A549 treated with CpdA at 1 μM for 4 hours (cell line): ENCODE data around the gene CENPVL1. TPM values are rescaled to one million over a fixed set of nuclear protein-coding genes. Genes with fewer than 3 reads are reported as not detected.

Experiments
- total RNA-seq: library from RNA; stranded (reverse); fragments of 200-300 nt; extraction: Qiagen RNA extraction; gene quantifications from 5 replicates; pipeline ENCODE4 v1.2.3, GENCODE V29; 2022; ENCODE audit warnings: low read depth

CENPVL1 gene
- not detected in 5 replicates for total RNA-seq

DNA sequence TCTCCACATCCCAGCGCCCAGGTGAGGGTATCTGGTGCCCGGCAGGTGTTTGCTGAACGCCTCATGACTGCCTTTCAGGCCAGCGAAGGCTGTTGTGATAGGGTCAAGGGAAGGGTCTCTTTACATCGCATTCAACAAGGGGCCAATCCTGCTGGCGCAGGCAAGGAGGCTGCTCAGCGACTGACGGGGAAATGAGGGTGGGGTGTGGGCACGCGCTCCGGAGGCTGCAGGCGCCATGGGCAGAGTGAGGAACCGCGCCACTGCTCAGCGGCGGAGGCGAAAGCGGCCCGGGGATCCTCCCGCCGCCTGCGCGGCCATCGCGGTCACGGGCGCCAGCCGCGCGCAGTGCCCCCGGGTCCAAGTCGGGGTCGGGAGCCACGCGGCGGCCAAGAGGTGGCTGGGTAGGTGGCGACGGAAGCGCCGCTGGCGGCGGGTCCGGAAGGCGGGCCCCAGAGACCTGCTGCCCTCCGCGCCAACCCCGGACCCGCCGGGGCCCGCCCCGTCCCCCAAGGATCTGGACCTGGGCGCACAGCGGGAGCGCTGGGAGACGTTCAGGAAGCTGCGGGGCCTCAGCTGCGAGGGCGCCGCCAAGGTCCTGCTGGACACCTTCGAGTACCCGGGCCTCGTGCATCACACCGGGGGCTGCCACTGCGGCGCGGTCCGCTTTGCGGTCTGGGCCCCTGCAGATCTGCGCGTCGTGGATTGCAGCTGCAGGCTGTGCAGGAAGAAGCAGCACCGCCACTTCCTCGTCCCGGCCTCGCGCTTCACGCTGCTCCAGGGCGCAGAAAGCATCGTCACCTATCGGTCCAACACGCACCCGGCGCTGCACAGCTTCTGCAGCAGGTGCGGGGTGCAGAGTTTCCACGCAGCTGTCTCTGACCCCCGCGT, at the start of gene CENPVL1:
Gene CENPVL1, plus strand, starts transcription at position 236 of the 888 bp plus-strand sequence. Its CDS starts 0 bp downstream, at position 236.

DNA sequence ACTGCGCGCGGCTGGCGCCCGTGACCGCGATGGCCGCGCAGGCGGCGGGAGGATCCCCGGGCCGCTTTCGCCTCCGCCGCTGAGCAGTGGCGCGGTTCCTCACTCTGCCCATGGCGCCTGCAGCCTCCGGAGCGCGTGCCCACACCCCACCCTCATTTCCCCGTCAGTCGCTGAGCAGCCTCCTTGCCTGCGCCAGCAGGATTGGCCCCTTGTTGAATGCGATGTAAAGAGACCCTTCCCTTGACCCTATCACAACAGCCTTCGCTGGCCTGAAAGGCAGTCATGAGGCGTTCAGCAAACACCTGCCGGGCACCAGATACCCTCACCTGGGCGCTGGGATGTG, 27.6 kb upstream of the CENPVL1 start, which contains the start of gene CENPVL2:
Gene CENPVL2, minus strand, starts transcription at position 112 of the 343 bp plus-strand sequence. Its CDS starts 0 bp downstream, at position 112.

DNA sequence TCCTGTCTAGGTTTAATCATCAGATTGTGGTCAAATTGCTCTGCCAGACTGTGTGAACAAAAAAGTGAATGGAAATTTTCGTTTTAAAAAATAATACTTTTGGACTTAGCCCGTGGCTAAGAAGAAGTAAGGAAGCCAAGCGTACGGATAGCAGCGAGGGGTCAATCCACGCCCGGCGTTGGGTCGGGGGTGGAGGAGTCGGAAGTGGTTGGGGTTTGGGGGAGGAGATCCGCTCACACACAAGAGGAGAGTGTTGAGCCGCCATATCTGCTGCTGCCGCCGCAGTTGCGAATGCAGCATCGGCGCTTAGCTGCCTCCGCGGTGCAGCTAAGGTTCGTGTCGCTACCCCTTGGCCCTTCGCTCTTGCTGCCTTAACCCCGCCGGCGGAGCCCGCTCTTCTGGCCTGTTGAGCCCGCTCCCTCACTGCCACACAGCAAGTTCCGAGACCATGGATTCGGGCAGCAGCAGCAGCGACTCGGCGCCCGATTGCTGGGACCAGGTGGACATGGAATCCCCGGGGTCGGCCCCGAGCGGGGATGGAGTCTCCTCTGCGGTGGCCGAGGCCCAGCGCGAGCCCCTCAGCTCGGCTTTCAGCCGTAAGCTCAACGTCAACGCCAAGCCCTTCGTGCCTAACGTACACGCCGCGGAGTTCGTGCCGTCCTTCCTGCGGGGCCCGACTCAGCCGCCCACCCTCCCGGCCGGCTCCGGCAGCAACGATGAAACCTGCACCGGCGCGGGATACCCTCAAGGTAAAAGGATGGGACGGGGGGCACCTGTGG, 33.1 kb downstream of the CENPVL1 start, which contains the start of gene GSPT2:
Gene GSPT2, plus strand, starts transcription at position 264 of the 779 bp plus-strand sequence. Its CDS starts 185 bp downstream, at position 449.

Other genes with a start within 250 kb of the CENPVL1 start
- gene NUDT11, start 213.9 kb upstream of the CENPVL1 start, total RNA-seq, result 3.1 to 3.6 TPM (median 3.4 TPM) in 5 replicates
- 0.13 to 0.47 TPM (median 0.17 TPM) in 5 replicates for gene CENPVL3, start 91.6 kb upstream of the CENPVL1 start, total RNA-seq
- not detected in 5 replicates for gene CENPVL2, start 27.7 kb upstream of the CENPVL1 start, total RNA-seq
- 7.6 to 10.3 TPM (median 8.5 TPM) in 5 replicates for gene GSPT2, start 32.9 kb downstream of the CENPVL1 start, total RNA-seq
- 64.7 to 90.0 TPM (median 81.9 TPM) in 5 replicates for gene MAGED1, start 183.1 kb downstream of the CENPVL1 start, total RNA-seq